GM12874 (cell line): ENCODE results near the gene SIK3.

Experiments used
- CTCF ChIP-seq: IDR thresholded peaks from 2 replicates; pipeline ENCODE4 v1.5.1; 2011; ENCODE audit warnings: low read depth, mild to moderate bottlenecking, control low read depth, low read length, moderate library complexity; ENCODE audit not compliant: insufficient read depth

The SIK3 gene

GRCh38 chr11:117130879-117131278 is 32.7 kb upstream of the SIK3 start:
- no peak for TF ChIP-seq CTCF

- no peak for TF ChIP-seq CTCF
Measured at GRCh38 chr11:117128289-117128688, 30.1 kb upstream of the SIK3 start.

GRCh38 chr11:117127171-117127901 is 29.1 kb upstream of the SIK3 start:
- TF ChIP-seq CTCF, result no peak

GRCh38 chr11:117126223-117126965 is 28.2 kb upstream of the SIK3 start:
- no peak for TF ChIP-seq CTCF

DNA sequence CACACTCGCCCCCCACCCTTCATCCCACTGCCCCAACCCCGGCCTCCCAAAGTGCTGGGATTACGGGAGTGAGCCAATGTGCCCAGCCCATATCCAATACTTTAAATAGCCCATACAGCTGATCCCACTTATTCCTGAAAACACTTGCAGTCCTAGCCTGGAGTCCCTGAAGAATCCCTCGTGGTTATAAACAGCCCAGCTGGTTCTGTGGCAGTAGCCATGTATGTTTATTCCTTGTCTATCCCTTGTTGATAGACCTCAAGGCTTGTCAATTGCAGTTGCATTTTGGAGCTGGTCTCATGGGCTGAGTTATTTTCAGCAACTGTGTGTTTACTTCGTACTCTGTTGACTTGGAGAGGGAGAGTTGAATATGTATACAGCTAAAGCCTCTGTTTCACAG is 24.3 kb upstream of the SIK3 start:
- TF ChIP-seq CTCF, result no peak

DNA sequence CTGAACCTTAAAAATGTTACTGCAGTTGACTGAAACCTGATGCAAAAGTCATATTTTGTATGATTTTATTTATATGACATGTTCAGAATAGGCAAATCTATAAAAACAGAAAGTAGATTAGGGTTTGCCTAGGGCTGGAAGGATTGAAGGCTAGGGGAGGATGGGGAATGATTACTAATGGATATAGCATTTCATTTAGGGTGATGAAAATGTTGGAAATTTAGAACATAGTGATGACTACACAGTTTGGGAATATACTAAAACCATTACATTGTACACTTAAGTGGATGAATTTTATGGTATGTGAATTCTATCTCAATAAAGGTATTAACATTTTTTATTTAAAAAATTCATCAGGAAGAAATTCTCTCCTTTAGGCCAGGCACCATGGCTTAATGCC is 22.9 kb upstream of the SIK3 start:
- TF ChIP-seq CTCF, result no peak

GRCh38 chr11:117117681-117118080 is 19.5 kb upstream of the SIK3 start:
- TF ChIP-seq CTCF, result no peak
